ENCODE data around the gene TEPSIN. TPM values are rescaled to one million over a fixed set of nuclear protein-coding genes. Genes with fewer than 3 reads are reported as not detected.

TEPSIN gene
- total RNA-seq, 4 donors from 2014 or later, result 38.0 to 156 (median 79.4) TPM

GRCh38 chr17:81218459-81218858 is 20.4 kb downstream of the TEPSIN start:
- Histone ChIP-seq H3K27me3 (no peaks in the 10 kb centered on the region), H3K4me1 (peaks cover 0 to 14% (median 10%) of the 10 kb centered on the region in 4 donors), H3K4me3 (no peak overlapping the region), H3K36me3 (no peaks in the 10 kb centered on the region), H3K9me3 (no peaks in the 10 kb centered on the region), H3K27ac (no peak overlapping the region)
- no peak for TF ChIP-seq POLR2A (IDR thresholded peaks at IDR 0.05)
- no peak for TF ChIP-seq CTCF (IDR thresholded peaks at IDR 0.05)
- DNase-seq, result no peak

- H3K9me3 ChIP-seq, result no peaks in the 10 kb centered on the region
- H3K27ac ChIP-seq, result no peak overlapping the region
- no peaks in the 10 kb centered on the region for H3K27me3 ChIP-seq
- H3K4me1 ChIP-seq, result peaks cover 0 to 11% (median 10%) of the 10 kb centered on the region in 4 donors
- no peak for TF ChIP-seq POLR2A (IDR thresholded peaks at IDR 0.05)
- no peak for TF ChIP-seq CTCF (IDR thresholded peaks at IDR 0.05)
- DNase-seq, result no peak
- no peaks in the 10 kb centered on the region for H3K36me3 ChIP-seq
- no peak overlapping the region for H3K4me3 ChIP-seq
Observed at GRCh38 chr17:81217491-81217890, 21.4 kb downstream of the TEPSIN start.

GRCh38 chr17:81213978-81214377 is 24.9 kb downstream of the TEPSIN start:
- no peak for TF ChIP-seq POLR2A (IDR thresholded peaks at IDR 0.05)
- TF ChIP-seq CTCF (IDR thresholded peaks at IDR 0.05), result no peak
- Histone ChIP-seq H3K4me3 (no peak overlapping the region), H3K27ac (no peak overlapping the region), H3K36me3 (no peaks in the 10 kb centered on the region), H3K27me3 (no peaks in the 10 kb centered on the region), H3K4me1 (no peaks in the 10 kb centered on the region), H3K9me3 (no peaks in the 10 kb centered on the region)
- DNase-seq, result no peak

- TF ChIP-seq POLR2A (IDR thresholded peaks at IDR 0.05), result no peak
- TF ChIP-seq CTCF (IDR thresholded peaks at IDR 0.05), result no peak
- H3K36me3 ChIP-seq, result no peaks in the 10 kb centered on the region
- DNase-seq, result no peak
- H3K4me1 ChIP-seq, result no peaks in the 10 kb centered on the region
- no peaks in the 10 kb centered on the region for H3K9me3 ChIP-seq
- H3K27ac ChIP-seq, result no peak overlapping the region
- no peaks in the 10 kb centered on the region for H3K27me3 ChIP-seq
- H3K4me3 ChIP-seq, result no peak overlapping the region
Observed at GRCh38 chr17:81212365-81212764, 26.5 kb downstream of the TEPSIN start.

GRCh38 chr17:81210868-81211267 is 28.0 kb downstream of the TEPSIN start:
- H3K27ac ChIP-seq, result no peak overlapping the region
- no peaks in the 10 kb centered on the region for H3K9me3 ChIP-seq
- no peaks in the 10 kb centered on the region for H3K36me3 ChIP-seq
- no peaks in the 10 kb centered on the region for H3K27me3 ChIP-seq
- no peak for DNase-seq
- no peaks in the 10 kb centered on the region for H3K4me1 ChIP-seq
- TF ChIP-seq POLR2A (IDR thresholded peaks at IDR 0.05), result no peak
- no peak for TF ChIP-seq CTCF (IDR thresholded peaks at IDR 0.05)
- H3K4me3 ChIP-seq, result no peak overlapping the region

- H3K36me3 ChIP-seq, result no peaks in the 10 kb centered on the region
- H3K4me1 ChIP-seq, result no peaks in the 10 kb centered on the region
- no peak overlapping the region for H3K27ac ChIP-seq
- no peaks in the 10 kb centered on the region for H3K9me3 ChIP-seq
- no peak for TF ChIP-seq POLR2A (IDR thresholded peaks at IDR 0.05)
- TF ChIP-seq CTCF (IDR thresholded peaks at IDR 0.05), result no peak
- no peak for DNase-seq
- H3K27me3 ChIP-seq, result no peaks in the 10 kb centered on the region
- no peak overlapping the region for H3K4me3 ChIP-seq
Observed at GRCh38 chr17:81210466-81210865, 28.4 kb downstream of the TEPSIN start.

All from Peyer's patch (tissue), 4 donors.